HepG2 (cell line): ENCODE data around the gene SUSD6. TPM values are rescaled to one million over a fixed set of nuclear protein-coding genes. Genes with fewer than 3 reads are reported as not detected.

Source experiments
- BCL6 ChIP-seq: IDR thresholded peaks from 2 replicates; pipeline ENCODE4 v1.6.1; 2016; ENCODE audit warnings: missing genetic modification reagents, missing compliant biosample characterization
- CEBPB ChIP-seq: IDR thresholded peaks from 2 replicates; pipeline ENCODE4 v1.6.1; 2011; ENCODE audit warnings: low read depth, low read length, improper control_type of control experiment, borderline replicate concordance
- FOXA3 ChIP-seq: IDR thresholded peaks from 2 replicates; pipeline ENCODE4 v1.6.1; 2016; ENCODE audit warnings: missing genetic modification reagents, missing compliant biosample characterization
- GATAD1 ChIP-seq: IDR thresholded peaks from 2 replicates; pipeline ENCODE4 v1.6.1; 2016; ENCODE audit warnings: missing genetic modification reagents, missing compliant biosample characterization
- HDAC2 ChIP-seq: sonication (generic); formaldehyde crosslinking; IDR thresholded peaks from 2 replicates; pipeline ENCODE4 v1.4.0; 2020; ENCODE audit warnings: missing genetic modification reagents
- SUZ12 ChIP-seq: fragments of 150-350 bp; IDR thresholded peaks from 2 replicates; pipeline ENCODE4 v1.6.1; 2014; ENCODE audit warnings: low read depth, low read length
- TFE3 ChIP-seq: IDR thresholded peaks from 2 replicates; pipeline ENCODE4 v1.6.1; 2016
- ZFP36L1 ChIP-seq: sonication (generic); formaldehyde crosslinking; IDR thresholded peaks from 2 replicates; pipeline ENCODE4 v1.8.0; 2022; ENCODE audit warnings: mild to moderate bottlenecking, missing genetic modification reagents, moderate library complexity
- ZFP37 ChIP-seq: sonication (generic); formaldehyde crosslinking; IDR thresholded peaks from 2 replicates; pipeline ENCODE4 v1.4.0; 2020; ENCODE audit warnings: missing genetic modification reagents, borderline replicate concordance
- ZNF329 ChIP-seq: sonication (generic); formaldehyde crosslinking; IDR thresholded peaks from 2 replicates; pipeline ENCODE4 v1.9.0; 2021; ENCODE audit warnings: low read depth, mild to moderate bottlenecking, missing genetic modification reagents
- ZNF597 ChIP-seq: sonication (generic); formaldehyde crosslinking; IDR thresholded peaks from 2 replicates; pipeline ENCODE4 v1.5.0; 2020; ENCODE audit warnings: missing genetic modification reagents
- ZNF891 ChIP-seq: sonication (generic); formaldehyde crosslinking; IDR thresholded peaks from 2 replicates; pipeline ENCODE4 v1.5.0; 2020; ENCODE audit warnings: mild to moderate bottlenecking, missing genetic modification reagents
- polyA plus RNA-seq, 8 experiments: library from polyadenylated mRNA; depleted of rRNA in 3 of 8; stranded (reverse) in 7 of 8; unstranded in 1 of 8; fragments of >200 nt; fragmentation: Illumina TruSeq in 4 of 8; extraction: Trizol in 4 of 8; gene quantifications; 2 replicates each; pipeline versions ENCODE4 v1.2.1 to v1.2.3, GENCODE V29; 2011 to 2016; ENCODE audit warnings: low read depth in 4 of 8, missing spikeins in 1 of 8, mixed read lengths in 1 of 8; ENCODE audit not compliant: insufficient read depth in 1 of 8
- total RNA-seq, 5 experiments: library from RNA; depleted of rRNA; stranded (reverse); fragments of >200 nt; fragmentation: Illumina TruSeq; extraction: Trizol; gene quantifications; 2 replicates each; pipeline ENCODE4 v1.2.3, GENCODE V29; 2016; ENCODE audit warnings: low read depth in 1 of 5
- TF ChIP-seq, protein P1 (sequence below): sonication (generic); formaldehyde crosslinking; IDR thresholded peaks from 2 replicates; pipeline ENCODE4 v1.4.0; 2020; ENCODE audit warnings: mild to moderate bottlenecking, missing genetic modification reagents
- TF ChIP-seq, protein P2 (sequence below): sonication (generic); formaldehyde crosslinking; IDR thresholded peaks from 2 replicates; pipeline ENCODE4 v1.5.0; 2020; ENCODE audit warnings: mild to moderate bottlenecking, missing genetic modification reagents
- TF ChIP-seq, protein P3 (sequence below): sonication (generic); formaldehyde crosslinking; conservative IDR thresholded peaks from 2 replicates; pipeline ENCODE4 v1.8.0; 2022; ENCODE audit warnings: mild to moderate bottlenecking, moderate library complexity, missing genetic modification reagents

Gene SUSD6
- total and polyA plus RNA-seq, 2 of the 13 experiments (the other 11 are each of a cell fraction or from before 2014, with no cell fraction given): 7.2 to 7.4 TPM

DNA sequence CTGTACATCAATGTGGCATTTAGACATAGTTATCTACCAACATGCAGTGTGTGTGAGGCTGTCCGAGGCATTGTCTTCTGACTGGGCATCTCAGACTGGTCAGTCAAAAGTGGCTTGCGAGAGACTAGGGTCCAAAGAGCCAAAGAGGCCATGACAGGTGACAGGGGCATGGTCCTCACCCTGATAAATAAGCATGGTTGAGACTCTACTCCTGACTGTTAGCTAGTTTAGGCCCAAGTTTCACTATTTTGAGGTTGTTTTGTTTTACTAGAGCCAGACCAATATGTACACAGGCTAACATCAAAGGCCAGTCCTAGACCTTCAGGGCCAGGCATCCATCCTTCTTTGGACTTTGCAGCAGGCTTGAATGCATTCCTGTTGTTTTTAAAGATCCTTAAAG is 78.6 kb downstream of the SUSD6 start (continued):
- TF ChIP-seq TFE3 (CRISPR knock-in tag) (peak; percentile 70), BCL6 (CRISPR knock-in tag) (peak; percentile 89), ZFP36L1 (CRISPR knock-in tag) (no peak), CEBPB (no peak), GATAD1 (CRISPR knock-in tag) (peak; percentile 53; the same call in 1 of the 2 replicates), FOXA3 (CRISPR knock-in tag) (peak; percentile 89), HDAC2 (CRISPR knock-in tag) (peak; percentile 89), SUZ12 (no peak), ZNF891 (CRISPR knock-in tag) (no peak), ZNF597 (no peak), ZNF329 (CRISPR knock-in tag) (no peak), ZFP37 (CRISPR knock-in tag) (no peak)
- TF ChIP-seq, protein P1, sequence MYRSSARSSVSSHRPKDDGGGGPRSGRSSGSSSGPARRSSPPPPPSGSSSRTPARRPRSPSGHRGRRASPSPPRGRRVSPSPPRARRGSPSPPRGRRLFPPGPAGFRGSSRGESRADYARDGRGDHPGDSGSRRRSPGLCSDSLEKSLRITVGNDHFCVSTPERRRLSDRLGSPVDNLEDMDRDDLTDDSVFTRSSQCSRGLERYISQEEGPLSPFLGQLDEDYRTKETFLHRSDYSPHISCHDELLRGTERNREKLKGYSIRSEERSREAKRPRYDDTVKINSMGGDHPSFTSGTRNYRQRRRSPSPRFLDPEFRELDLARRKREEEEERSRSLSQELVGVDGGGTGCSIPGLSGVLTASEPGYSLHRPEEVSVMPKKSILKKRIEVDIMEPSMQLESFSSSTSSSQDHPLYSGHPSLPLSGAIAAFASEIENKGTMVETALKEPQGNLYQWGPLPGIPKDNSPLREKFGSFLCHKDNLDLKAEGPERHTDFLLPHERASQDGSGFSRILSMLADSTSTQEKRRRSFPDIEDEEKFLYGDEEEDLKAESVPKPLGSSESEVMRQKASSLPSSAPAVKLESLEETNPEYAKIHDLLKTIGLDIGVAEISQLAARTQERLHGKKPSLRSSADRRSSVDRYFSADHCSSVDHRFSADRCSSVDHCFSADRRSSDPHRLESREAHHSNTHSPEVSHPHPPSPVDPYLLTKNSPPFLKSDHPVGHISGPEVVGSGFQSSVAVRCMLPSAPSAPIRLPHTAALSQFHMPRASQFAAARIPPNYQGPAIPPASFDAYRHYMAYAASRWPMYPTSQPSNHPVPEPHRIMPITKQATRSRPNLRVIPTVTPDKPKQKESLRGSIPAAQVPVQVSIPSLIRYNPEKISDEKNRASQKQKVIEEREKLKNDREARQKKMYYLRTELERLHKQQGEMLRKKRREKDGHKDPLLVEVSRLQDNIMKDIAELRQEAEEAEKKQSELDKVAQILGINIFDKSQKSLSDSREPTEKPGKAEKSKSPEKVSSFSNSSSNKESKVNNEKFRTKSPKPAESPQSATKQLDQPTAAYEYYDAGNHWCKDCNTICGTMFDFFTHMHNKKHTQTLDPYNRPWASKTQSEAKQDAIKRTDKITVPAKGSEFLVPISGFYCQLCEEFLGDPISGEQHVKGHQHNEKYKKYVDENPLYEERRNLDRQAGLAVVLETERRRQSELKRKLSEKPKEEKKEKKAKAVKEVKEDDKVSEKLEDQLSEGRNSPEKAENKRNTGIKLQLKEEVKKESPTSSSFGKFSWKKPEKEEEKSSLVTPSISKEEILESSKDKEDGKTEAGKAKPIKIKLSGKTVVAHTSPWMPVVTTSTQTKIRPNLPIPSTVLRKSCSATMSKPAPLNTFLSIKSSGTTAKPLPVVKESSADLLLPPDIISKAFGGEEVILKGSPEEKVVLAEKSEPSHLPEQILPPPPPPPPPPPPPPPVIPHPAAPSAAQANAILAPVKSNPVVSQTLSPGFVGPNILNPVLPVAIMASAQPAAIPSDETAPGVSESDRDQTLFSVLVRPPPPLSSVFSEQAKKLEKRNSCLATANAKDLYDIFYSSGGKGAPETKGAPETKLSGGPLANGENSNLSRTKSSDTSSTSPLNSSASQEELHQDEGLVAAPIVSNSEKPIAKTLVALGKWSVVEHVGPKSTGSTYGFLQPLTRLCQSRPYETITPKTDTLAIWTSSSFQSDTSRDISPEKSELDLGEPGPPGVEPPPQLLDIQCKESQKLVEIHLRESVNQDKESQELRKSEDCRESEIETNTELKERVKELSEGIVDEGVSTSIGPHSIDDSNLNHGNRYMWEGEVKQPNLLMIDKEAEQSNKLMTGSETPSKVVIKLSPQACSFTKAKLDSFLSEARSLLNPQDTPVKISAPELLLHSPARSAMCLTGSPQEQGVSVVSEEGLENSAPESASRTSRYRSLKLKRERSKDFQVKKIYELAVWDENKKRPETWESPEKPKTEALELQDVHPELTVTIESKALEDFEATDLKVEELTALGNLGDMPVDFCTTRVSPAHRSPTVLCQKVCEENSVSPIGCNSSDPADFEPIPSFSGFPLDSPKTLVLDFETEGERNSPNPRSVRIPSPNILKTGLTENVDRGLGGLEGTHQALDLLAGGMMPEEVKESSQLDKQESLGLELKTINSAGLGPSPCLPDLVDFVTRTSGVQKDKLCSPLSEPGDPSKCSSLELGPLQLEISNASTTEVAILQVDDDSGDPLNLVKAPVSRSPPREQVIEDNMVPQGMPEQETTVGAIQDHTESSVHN (CRISPR knock-in tag): no peak
- TF ChIP-seq, protein P2, sequence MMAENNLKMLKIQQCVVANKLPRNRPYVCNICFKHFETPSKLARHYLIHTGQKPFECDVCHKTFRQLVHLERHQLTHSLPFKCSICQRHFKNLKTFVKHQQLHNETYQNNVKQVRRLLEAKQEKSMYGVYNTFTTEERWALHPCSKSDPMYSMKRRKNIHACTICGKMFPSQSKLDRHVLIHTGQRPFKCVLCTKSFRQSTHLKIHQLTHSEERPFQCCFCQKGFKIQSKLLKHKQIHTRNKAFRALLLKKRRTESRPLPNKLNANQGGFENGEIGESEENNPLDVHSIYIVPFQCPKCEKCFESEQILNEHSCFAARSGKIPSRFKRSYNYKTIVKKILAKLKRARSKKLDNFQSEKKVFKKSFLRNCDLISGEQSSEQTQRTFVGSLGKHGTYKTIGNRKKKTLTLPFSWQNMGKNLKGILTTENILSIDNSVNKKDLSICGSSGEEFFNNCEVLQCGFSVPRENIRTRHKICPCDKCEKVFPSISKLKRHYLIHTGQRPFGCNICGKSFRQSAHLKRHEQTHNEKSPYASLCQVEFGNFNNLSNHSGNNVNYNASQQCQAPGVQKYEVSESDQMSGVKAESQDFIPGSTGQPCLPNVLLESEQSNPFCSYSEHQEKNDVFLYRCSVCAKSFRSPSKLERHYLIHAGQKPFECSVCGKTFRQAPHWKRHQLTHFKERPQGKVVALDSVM (CRISPR knock-in tag): no peak
- TF ChIP-seq, protein P3, sequence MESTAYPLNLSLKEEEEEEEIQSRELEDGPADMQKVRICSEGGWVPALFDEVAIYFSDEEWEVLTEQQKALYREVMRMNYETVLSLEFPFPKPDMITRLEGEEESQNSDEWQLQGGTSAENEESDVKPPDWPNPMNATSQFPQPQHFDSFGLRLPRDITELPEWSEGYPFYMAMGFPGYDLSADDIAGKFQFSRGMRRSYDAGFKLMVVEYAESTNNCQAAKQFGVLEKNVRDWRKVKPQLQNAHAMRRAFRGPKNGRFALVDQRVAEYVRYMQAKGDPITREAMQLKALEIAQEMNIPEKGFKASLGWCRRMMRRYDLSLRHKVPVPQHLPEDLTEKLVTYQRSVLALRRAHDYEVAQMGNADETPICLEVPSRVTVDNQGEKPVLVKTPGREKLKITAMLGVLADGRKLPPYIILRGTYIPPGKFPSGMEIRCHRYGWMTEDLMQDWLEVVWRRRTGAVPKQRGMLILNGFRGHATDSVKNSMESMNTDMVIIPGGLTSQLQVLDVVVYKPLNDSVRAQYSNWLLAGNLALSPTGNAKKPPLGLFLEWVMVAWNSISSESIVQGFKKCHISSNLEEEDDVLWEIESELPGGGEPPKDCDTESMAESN (CRISPR knock-in tag): no peak
